Measurements from ENCODE around the gene MADD. TPM values are rescaled to one million over a fixed set of nuclear protein-coding genes. Genes with fewer than 3 reads are reported as not detected.

MADD gene
- total and polyA plus RNA-seq, 2 donors (not counting 3 experiments of a cell fraction or from before 2014, with no cell fraction given) = 35.3 to 36.8 TPM

GRCh38 chr11:47280860-47281259, 10.9 kb downstream of the MADD start:
- no peak overlapping the region for H3K9ac ChIP-seq (replicated peaks; ENCODE audit: extremely low read depth, insufficient read depth, low read length)
- H3K9me3 ChIP-seq (replicated peaks; ENCODE audit: control insufficient read depth, insufficient read depth, low read length) = no peaks in the 10 kb centered on the region
- H3K4me2 ChIP-seq (ENCODE audit: insufficient read depth, low read length) = no peak overlapping the region
- H3K27me3 ChIP-seq (ENCODE audit: control insufficient read depth in 2 of 2, insufficient read depth in 2 of 2, low read length in 2 of 2) = no peaks in the 10 kb centered on the region
- dilution Hi-C loops (cut with MboI; ENCODE audit: extremely low pct_ligation_motif_present, low sequenced_read_pairs) = no loop called here
- FAIRE-seq = no peak
- no TSS peak for BruUV-seq (replicated peaks)
- H3K4me1 ChIP-seq (ENCODE audit: control insufficient read depth, extremely low read depth, insufficient read depth, low read length) = no peaks in the 10 kb centered on the region
- H3K27ac ChIP-seq (ENCODE audit: insufficient read depth, low read depth, low read length) = no peak overlapping the region
- H2AFZ ChIP-seq (ENCODE audit: low read depth, low read length) = no peak overlapping the region
- no peak for DNase-seq (ENCODE audit: low read depth, low spot score)
- TF ChIP-seq EZH2 (IDR thresholded peaks at IDR 0.05; ENCODE audit: borderline replicate concordance, low read depth, low read length, severe bottlenecking) = no peak
- TF ChIP-seq POLR2A (IDR thresholded peaks at IDR 0.05; ENCODE audit: low read depth, low read length) = no peak
- no peak for TF ChIP-seq MAX (IDR thresholded peaks at IDR 0.05; ENCODE audit: insufficient read depth, insufficient read length)
- TF ChIP-seq JUN (IDR thresholded peaks at IDR 0.05; ENCODE audit: borderline replicate concordance, insufficient read depth, insufficient read length, low read depth) = no peak
- TF ChIP-seq, protein P1, sequence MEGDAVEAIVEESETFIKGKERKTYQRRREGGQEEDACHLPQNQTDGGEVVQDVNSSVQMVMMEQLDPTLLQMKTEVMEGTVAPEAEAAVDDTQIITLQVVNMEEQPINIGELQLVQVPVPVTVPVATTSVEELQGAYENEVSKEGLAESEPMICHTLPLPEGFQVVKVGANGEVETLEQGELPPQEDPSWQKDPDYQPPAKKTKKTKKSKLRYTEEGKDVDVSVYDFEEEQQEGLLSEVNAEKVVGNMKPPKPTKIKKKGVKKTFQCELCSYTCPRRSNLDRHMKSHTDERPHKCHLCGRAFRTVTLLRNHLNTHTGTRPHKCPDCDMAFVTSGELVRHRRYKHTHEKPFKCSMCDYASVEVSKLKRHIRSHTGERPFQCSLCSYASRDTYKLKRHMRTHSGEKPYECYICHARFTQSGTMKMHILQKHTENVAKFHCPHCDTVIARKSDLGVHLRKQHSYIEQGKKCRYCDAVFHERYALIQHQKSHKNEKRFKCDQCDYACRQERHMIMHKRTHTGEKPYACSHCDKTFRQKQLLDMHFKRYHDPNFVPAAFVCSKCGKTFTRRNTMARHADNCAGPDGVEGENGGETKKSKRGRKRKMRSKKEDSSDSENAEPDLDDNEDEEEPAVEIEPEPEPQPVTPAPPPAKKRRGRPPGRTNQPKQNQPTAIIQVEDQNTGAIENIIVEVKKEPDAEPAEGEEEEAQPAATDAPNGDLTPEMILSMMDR (IDR thresholded peaks at IDR 0.05; ENCODE audit: extremely low read depth in 1 of 2, insufficient read depth in 1 of 2, low read depth in 1 of 2, low read length in 2 of 2) = no peak
- no peak for TF ChIP-seq GATA2 (IDR thresholded peaks at IDR 0.05; ENCODE audit: insufficient read depth, insufficient read length, low read depth, low read length)
- TF ChIP-seq FOS (IDR thresholded peaks at IDR 0.05; ENCODE audit: borderline replicate concordance, insufficient read depth, low read length) = no peak
- H4K20me1 ChIP-seq (replicated peaks; ENCODE audit: control insufficient read depth, extremely low read depth, insufficient read depth, low read length) = no peaks in the 10 kb centered on the region
- H3K4me3 ChIP-seq (replicated peaks in 1 of 3; ENCODE audit: insufficient read depth in 1 of 3, low read depth in 1 of 3, low read length in 3 of 3) = no peak overlapping the region
- H3K79me2 ChIP-seq (ENCODE audit: control insufficient read depth, insufficient read depth, low read length) = no peaks in the 10 kb centered on the region
- peaks cover 32 to 59% of the 10 kb centered on the region in 2 experiments for H3K36me3 ChIP-seq (ENCODE audit: control insufficient read depth in 2 of 2, extremely low read depth in 1 of 2, insufficient read depth in 2 of 2, low read length in 2 of 2)
- intact Hi-C loops (cut with micrococcal nuclease) = no loop called here
- H3K9me1 ChIP-seq (replicated peaks; ENCODE audit: control insufficient read depth, extremely low read depth, insufficient read depth, low read length) = no peaks in the 10 kb centered on the region
- CTCF ChIA-PET = interaction anchor here (1.2 to 1.9 kb wide), 3 partner anchors 8 to 74 kb away, joined by 4 to 6 read pairs (median 4); partner anchors contain the start of gene NR1H3
- POLR2A ChIA-PET = no interaction called here

Measured in endothelial cell of umbilical vein (primary cell).